ENCODE results near the gene ASPDH.

Gene ASPDH

GRCh38 chr19:50516456-50516855 is 2.7 kb upstream of the ASPDH start:
- no peak for DNase-seq (ENCODE audit: low read depth in 4 of 4, low spot score in 1 of 4)

GRCh38 chr19:50515168-50515561 is 1.5 kb upstream of the ASPDH start:
- DNase-seq (ENCODE audit: low read depth in 4 of 4, low spot score in 1 of 4), result no peak

GRCh38 chr19:50514346-50515167 is 844 bp upstream of the ASPDH start:
- no peak for DNase-seq (ENCODE audit: low read depth in 4 of 4, low spot score in 1 of 4)

GRCh38 chr19:50512999-50513745 is 541 bp downstream of the ASPDH start:
- DNase-seq (ENCODE audit: low read depth in 4 of 4, low spot score in 1 of 4), result no peak

GRCh38 chr19:50512112-50512998 is 1.4 kb downstream of the ASPDH start:
- DNase-seq (ENCODE audit: low read depth in 4 of 4, low spot score in 1 of 4), result no peak

- DNase-seq (ENCODE audit: low read depth in 4 of 4, low spot score in 1 of 4), result peak; percentile 87 to 93 (median 92)
These were observed 2.5 kb downstream of the ASPDH start, which contains the start of gene JOSD2 for GRCh38 chr19:50511069-50511822. Gene JOSD2, minus strand, starts transcription at chr19:50511191. Its CDS starts 760 bp downstream, at chr19:50510431.

- DNase-seq (ENCODE audit: low read depth in 4 of 4, low spot score in 1 of 4), result no peak
These were observed 3.0 kb downstream of the ASPDH start for GRCh38 chr19:50510700-50511068.

GRCh38 chr19:50510121-50510670 is 3.5 kb downstream of the ASPDH start:
- DNase-seq (ENCODE audit: low read depth in 4 of 4, low spot score in 1 of 4), result no peak

GRCh38 chr19:50509366-50509765 is 4.3 kb downstream of the ASPDH start:
- no peak for DNase-seq (ENCODE audit: low read depth in 4 of 4, low spot score in 1 of 4)

GRCh38 chr19:50508843-50509190 is 4.9 kb downstream of the ASPDH start:
- DNase-seq (ENCODE audit: low read depth in 4 of 4, low spot score in 1 of 4), result no peak

GRCh38 chr19:50507376-50507775 is 6.3 kb downstream of the ASPDH start:
- DNase-seq (ENCODE audit: low read depth in 4 of 4, low spot score in 1 of 4), result no peak

GRCh38 chr19:50506700-50507099 is 7.0 kb downstream of the ASPDH start:
- no peak for DNase-seq (ENCODE audit: low read depth in 4 of 4, low spot score in 1 of 4)

- no peak for DNase-seq (ENCODE audit: low read depth in 4 of 4, low spot score in 1 of 4)
These were observed 7.7 kb downstream of the ASPDH start for GRCh38 chr19:50505856-50506611.

- no peak for DNase-seq (ENCODE audit: low read depth in 4 of 4, low spot score in 1 of 4)
These were observed 11.9 kb downstream of the ASPDH start for GRCh38 chr19:50501568-50502475.

- DNase-seq (ENCODE audit: low read depth in 4 of 4, low spot score in 1 of 4), result no peak
These were observed 12.5 kb downstream of the ASPDH start for GRCh38 chr19:50501186-50501567.

GRCh38 chr19:50500753-50501151 is 13.0 kb downstream of the ASPDH start:
- DNase-seq (ENCODE audit: low read depth in 4 of 4, low spot score in 1 of 4), result no peak

- no peak for DNase-seq (ENCODE audit: low read depth in 4 of 4, low spot score in 1 of 4)
These were observed 13.5 kb downstream of the ASPDH start for GRCh38 chr19:50500060-50500752.
